GM10266 (cell line): ENCODE measurements around the gene EVC.
"Not testable (repeated sequence)": the region's sequence is repeated elsewhere in the genome, so short reads cannot be mapped to it uniquely, and the experiment has no call there.

Experiments used
- DNase-seq: peaks from one replicate; pipeline ENCODE4 v3.0.0; 2012; ENCODE audit errors: extremely low spot score
- CTCF ChIP-seq: IDR thresholded peaks from 2 replicates; pipeline ENCODE4 v1.5.1; 2012; ENCODE audit warnings: mild to moderate bottlenecking, low read depth; ENCODE audit not compliant: control insufficient read depth, insufficient read depth; ENCODE audit errors: missing control alignments

Gene EVC

GRCh38 chr4:5843573-5844530 lies 132.9 kb downstream of the EVC start:
- no peak for DNase-seq
- no peak for TF ChIP-seq CTCF

- no peak for TF ChIP-seq CTCF
- no peak for DNase-seq
Measured at GRCh38 chr4:5845035-5845905, 134.3 kb downstream of the EVC start.

- no peak for DNase-seq
- TF ChIP-seq CTCF = no peak
Measured at GRCh38 chr4:5851637-5852301, 140.8 kb downstream of the EVC start.

- no peak for DNase-seq
Measured at GRCh38 chr4:5852523-5853202, 141.7 kb downstream of the EVC start.

GRCh38 chr4:5854929-5855328 lies 143.9 kb downstream of the EVC start:
- TF ChIP-seq CTCF = no peak
- no peak for DNase-seq

More at GRCh38 chr4:5852523-5853202, 141.7 kb downstream of the EVC start:
- no peak for TF ChIP-seq CTCF

GRCh38 chr4:5856362-5856761 lies 145.4 kb downstream of the EVC start:
- DNase-seq = not testable (repeated sequence)

GRCh38 chr4:5857199-5857598 lies 146.2 kb downstream of the EVC start:
- TF ChIP-seq CTCF = no peak
- DNase-seq = no peak
